ENCODE data around the gene AARS2.

- TF ChIP-seq CTCF (IDR thresholded peaks at IDR 0.05; ENCODE audit: low read depth, low read length), result no peak
- TF ChIP-seq MAX (IDR thresholded peaks at IDR 0.05; ENCODE audit: low read depth, low read length), result no peak
- no peak for TF ChIP-seq POLR2A (IDR thresholded peaks at IDR 0.05; ENCODE audit: extremely low read depth, insufficient read length)
- TF ChIP-seq MYC (IDR thresholded peaks at IDR 0.05; ENCODE audit: low read depth, low read length), result no peak
Observed at GRCh38 chr6:44309631-44310030, 3.5 kb downstream of the AARS2 start.
